ENCODE measurements around the gene ZC3H12A. TPM values are rescaled to one million over a fixed set of nuclear protein-coding genes. Genes with fewer than 3 reads are reported as not detected.
A peak's percentile ranks its signal among the peaks of the same experiment; 100 is the strongest.

Gene ZC3H12A
- total RNA-seq, 4 donors from 2014 or later = 5.8 to 41.9 (median 28.8) TPM

DNA sequence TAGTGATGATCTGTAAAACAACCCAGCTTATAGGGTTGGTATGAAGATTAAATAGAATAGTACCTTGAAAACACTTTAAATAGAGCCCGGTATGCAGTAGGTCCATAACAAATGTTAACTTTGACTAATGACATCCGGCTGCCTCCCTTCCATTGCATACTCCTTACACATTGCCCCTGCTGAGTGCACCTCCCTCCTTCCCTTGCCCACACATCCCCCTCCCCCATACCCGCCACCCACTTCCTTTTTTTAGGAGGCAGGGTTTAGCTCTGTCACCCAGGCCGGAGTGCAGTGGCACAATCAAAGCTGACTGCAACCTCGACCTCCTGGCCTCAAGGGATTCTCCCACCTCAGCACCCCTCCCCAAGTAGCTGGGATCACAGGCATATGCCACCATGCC, 24.4 kb upstream of the ZC3H12A start:
- H3K36me3 ChIP-seq = no peaks in the 10 kb centered on the region
- no peaks in the 10 kb centered on the region for H3K9me3 ChIP-seq
- intact Hi-C loops (cut with DNase I; ENCODE audit: low total_unique reads) = loop anchor here (5.0 kb wide), 1 partner anchor 237 kb away; no protein-coding TSS in a partner anchor
- H3K4me3 ChIP-seq = no peak overlapping the region
- no peak for DNase-seq
- in situ Hi-C loops (cut with MboI; ENCODE audit: low pct_ligation_motif_present in 1 of 4, low pct_unique_long_range_greater_than_20kb in 1 of 4, low sequenced_read_pairs in 3 of 4) = loop anchor here (10.0 to 25.0 kb wide), 6 partner anchors 55 to 863 kb away; partner anchors contain the start of gene CDCA8 (in 2 of the 4)
- H3K27ac ChIP-seq = no peak overlapping the region
- H3K4me1 ChIP-seq = peaks cover 0 to 8% (median 0%) of the 10 kb centered on the region in 4 donors
- H3K27me3 ChIP-seq = peaks cover 24% of the 10 kb centered on the region
- WGBS, 2 donors (ENCODE audit: low coverage in 1 of 2) = 41 to 67% methylated on average over 2 to 5 of the region's 5 CpGs
- TF ChIP-seq EP300 (IDR thresholded peaks at IDR 0.05; ENCODE audit: low read depth) (no peak), POLR2AphosphoS5 (IDR thresholded peaks at IDR 0.05) (no peak), POLR2A (IDR thresholded peaks at IDR 0.05) (no peak)
- TF ChIP-seq, protein P1, sequence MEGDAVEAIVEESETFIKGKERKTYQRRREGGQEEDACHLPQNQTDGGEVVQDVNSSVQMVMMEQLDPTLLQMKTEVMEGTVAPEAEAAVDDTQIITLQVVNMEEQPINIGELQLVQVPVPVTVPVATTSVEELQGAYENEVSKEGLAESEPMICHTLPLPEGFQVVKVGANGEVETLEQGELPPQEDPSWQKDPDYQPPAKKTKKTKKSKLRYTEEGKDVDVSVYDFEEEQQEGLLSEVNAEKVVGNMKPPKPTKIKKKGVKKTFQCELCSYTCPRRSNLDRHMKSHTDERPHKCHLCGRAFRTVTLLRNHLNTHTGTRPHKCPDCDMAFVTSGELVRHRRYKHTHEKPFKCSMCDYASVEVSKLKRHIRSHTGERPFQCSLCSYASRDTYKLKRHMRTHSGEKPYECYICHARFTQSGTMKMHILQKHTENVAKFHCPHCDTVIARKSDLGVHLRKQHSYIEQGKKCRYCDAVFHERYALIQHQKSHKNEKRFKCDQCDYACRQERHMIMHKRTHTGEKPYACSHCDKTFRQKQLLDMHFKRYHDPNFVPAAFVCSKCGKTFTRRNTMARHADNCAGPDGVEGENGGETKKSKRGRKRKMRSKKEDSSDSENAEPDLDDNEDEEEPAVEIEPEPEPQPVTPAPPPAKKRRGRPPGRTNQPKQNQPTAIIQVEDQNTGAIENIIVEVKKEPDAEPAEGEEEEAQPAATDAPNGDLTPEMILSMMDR (IDR thresholded peaks at IDR 0.05) = no peak

DNA sequence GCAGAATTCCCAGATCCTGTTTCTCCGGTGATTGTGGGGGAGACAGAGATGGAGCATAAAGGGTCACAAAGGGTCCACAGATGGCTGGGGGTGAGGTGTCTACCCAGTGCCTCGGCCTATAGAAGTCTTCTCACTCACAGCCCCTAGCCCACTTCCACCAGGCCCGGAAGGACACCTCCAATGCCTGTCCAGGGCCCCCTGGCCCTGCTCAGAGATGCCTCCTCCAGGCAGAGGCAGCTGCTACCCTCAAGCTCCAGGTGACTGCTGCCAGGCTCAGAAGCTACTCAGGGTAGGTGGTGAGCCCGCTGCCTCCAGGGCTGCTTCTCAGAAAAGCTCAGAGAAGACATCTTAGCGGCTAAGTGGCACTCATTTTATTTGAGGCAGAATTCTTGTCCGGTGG, 22.0 kb upstream of the ZC3H12A start:
- in situ Hi-C loops (cut with MboI; ENCODE audit: low pct_ligation_motif_present in 1 of 4, low pct_unique_long_range_greater_than_20kb in 1 of 4, low sequenced_read_pairs in 3 of 4) = loop anchor here (10.0 to 25.0 kb wide), 3 partner anchors 52 to 235 kb away; partner anchors contain the start of gene CDCA8 (in 2 of the 4)
- intact Hi-C loops (cut with DNase I; ENCODE audit: low total_unique reads) = loop anchor here (5.0 kb wide), 1 partner anchor 235 kb away; no protein-coding TSS in a partner anchor

DNA sequence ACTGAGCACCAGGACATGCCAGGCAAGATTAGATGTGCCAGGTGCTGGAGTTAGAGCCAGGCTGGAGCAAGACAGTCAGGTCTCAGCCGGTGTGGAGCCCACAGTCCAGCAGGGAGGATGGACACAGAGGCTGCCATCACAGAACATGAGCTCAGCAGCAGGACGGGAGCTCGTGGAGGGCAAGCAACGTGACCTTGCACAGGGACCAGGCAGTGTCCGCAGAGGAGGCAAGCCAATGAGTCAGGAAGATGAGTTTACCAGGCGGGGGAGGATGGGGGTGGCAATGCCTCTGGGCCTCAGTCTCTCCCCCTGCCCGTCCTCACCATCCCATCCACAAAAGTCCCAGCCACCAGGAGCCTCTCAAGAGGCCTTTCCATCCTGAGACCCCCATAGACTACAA, 20.7 kb upstream of the ZC3H12A start:
- Histone ChIP-seq H3K27me3 (peaks cover 16% of the 10 kb centered on the region), H3K4me3 (no peak overlapping the region), H3K27ac (no peak overlapping the region), H3K36me3 (no peaks in the 10 kb centered on the region), H3K4me1 (peaks cover 0 to 13% (median 0%) of the 10 kb centered on the region in 4 donors), H3K9me3 (no peaks in the 10 kb centered on the region)
- intact Hi-C loops (cut with DNase I; ENCODE audit: low total_unique reads) = loop anchor here (5.0 kb wide), 1 partner anchor 234 kb away; no protein-coding TSS in a partner anchor
- TF ChIP-seq, protein P1 (IDR thresholded peaks at IDR 0.05) = no peak
- no peak for TF ChIP-seq EP300 (IDR thresholded peaks at IDR 0.05; ENCODE audit: low read depth)
- no peak for TF ChIP-seq POLR2A (IDR thresholded peaks at IDR 0.05)
- no peak for TF ChIP-seq POLR2AphosphoS5 (IDR thresholded peaks at IDR 0.05)
- no peak for DNase-seq
- in situ Hi-C loops (cut with MboI; ENCODE audit: low pct_ligation_motif_present in 1 of 4, low pct_unique_long_range_greater_than_20kb in 1 of 4, low sequenced_read_pairs in 3 of 4) = loop anchor here (10.0 to 25.0 kb wide), 3 partner anchors 51 to 234 kb away; partner anchors contain the start of gene CDCA8 (in 2 of the 4)
- 73% methylated on average over 7 of the region's 7 CpGs; no CpG with 5 or more reads in 1 of the 2 donors for WGBS, 2 donors (ENCODE audit: low coverage in 1 of 2)

More for the DNA sequence above, 22.0 kb upstream of the ZC3H12A start:
- no peak overlapping the region for H3K27ac ChIP-seq
- peaks cover 0 to 13% (median 0%) of the 10 kb centered on the region in 4 donors for H3K4me1 ChIP-seq
- no peak overlapping the region for H3K4me3 ChIP-seq
- peaks cover 24% of the 10 kb centered on the region for H3K27me3 ChIP-seq
- 77% methylated on average over 6 of the region's 6 CpGs; no CpG with 5 or more reads in 1 of the 2 donors for WGBS, 2 donors (ENCODE audit: low coverage in 1 of 2)
- no peak for DNase-seq
- TF ChIP-seq POLR2A (IDR thresholded peaks at IDR 0.05) = no peak
- no peak for TF ChIP-seq POLR2AphosphoS5 (IDR thresholded peaks at IDR 0.05)
- TF ChIP-seq EP300 (IDR thresholded peaks at IDR 0.05; ENCODE audit: low read depth) = no peak
- TF ChIP-seq, protein P1 (IDR thresholded peaks at IDR 0.05) = no peak
- H3K9me3 ChIP-seq = no peaks in the 10 kb centered on the region
- H3K36me3 ChIP-seq = no peaks in the 10 kb centered on the region

DNA sequence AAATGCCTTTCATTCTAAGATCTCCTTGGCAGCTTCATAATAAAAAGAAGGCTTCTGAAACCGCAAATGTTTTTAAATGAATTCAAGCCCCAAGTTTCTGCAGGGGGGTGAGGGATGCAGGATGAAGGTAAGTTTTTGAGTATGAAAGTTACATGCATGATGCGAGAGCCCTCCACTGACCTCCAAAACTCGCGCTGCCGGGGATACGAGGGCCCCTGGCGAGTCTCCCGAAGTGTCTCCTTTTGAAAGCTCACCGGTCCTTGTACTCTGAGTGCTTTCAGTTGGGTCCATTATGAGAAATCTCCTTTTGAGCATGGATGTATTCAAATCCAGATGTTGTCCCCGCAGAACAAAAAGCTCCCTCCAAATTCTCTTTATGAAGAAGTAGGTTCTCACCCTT, 18.9 kb upstream of the ZC3H12A start:
- Histone ChIP-seq H3K36me3 (no peaks in the 10 kb centered on the region), H3K27ac (peak overlapping the region in 1 of 4 donors; percentile 39), H3K27me3 (peaks cover 5% of the 10 kb centered on the region), H3K9me3 (no peaks in the 10 kb centered on the region), H3K4me3 (no peak overlapping the region), H3K4me1 (peaks cover 0 to 13% (median 0%) of the 10 kb centered on the region in 4 donors)
- whole genome bisulfite sequencing, 2 donors (ENCODE audit: low coverage in 1 of 2) = 93 to 98% methylated on average over 9 to 10 of the region's 10 CpGs
- in situ Hi-C loops (cut with MboI; ENCODE audit: low pct_ligation_motif_present in 1 of 4, low pct_unique_long_range_greater_than_20kb in 1 of 4, low sequenced_read_pairs in 3 of 4) (loop anchor here (5.0 to 25.0 kb wide), 4 partner anchors 37 to 232 kb away; partner anchors contain the start of gene CDCA8 (in 2 of the 4)), intact Hi-C loops (cut with DNase I; ENCODE audit: low total_unique reads) (loop anchor here (1.0 kb wide), 1 partner anchor 32 kb away; no protein-coding TSS in a partner anchor)
- TF ChIP-seq POLR2AphosphoS5 (IDR thresholded peaks at IDR 0.05) (no peak), POLR2A (IDR thresholded peaks at IDR 0.05) (no peak), EP300 (IDR thresholded peaks at IDR 0.05; ENCODE audit: low read depth) (no peak)
- TF ChIP-seq, protein P1 (IDR thresholded peaks at IDR 0.05) = no peak
- DNase-seq = no peak

Measured in transverse colon (tissue), 4 donors.